GM21367 (cell line): Measurements from ENCODE around the gene STUM.

Experiments used
- ATAC-seq: cut with Tn5 transposase; IDR thresholded peaks from one replicate; pipeline ENCODE4 v1.9.1; 2021; ENCODE audit not compliant: unreplicated experiment

The STUM gene

DNA sequence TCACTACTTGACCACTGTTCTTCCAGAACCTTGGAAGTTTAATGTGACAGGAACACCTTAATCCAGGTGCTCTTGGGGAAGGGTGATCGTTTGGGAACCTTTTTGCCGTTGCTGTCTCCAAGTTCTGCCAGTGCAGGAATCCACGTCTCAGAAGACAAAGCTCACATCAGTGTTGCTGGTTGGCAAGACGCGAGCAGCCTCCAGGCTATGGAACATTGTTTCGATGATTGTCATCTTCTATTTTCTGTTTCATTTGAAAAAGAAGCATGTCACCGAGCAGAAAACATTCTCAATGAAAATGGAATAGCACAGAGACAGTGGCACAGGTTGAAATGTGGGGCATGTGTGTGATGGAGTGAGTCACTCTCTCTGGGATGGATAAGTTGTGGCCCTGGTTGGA, 11.7 kb downstream of the STUM start:
- no peak for ATAC-seq

DNA sequence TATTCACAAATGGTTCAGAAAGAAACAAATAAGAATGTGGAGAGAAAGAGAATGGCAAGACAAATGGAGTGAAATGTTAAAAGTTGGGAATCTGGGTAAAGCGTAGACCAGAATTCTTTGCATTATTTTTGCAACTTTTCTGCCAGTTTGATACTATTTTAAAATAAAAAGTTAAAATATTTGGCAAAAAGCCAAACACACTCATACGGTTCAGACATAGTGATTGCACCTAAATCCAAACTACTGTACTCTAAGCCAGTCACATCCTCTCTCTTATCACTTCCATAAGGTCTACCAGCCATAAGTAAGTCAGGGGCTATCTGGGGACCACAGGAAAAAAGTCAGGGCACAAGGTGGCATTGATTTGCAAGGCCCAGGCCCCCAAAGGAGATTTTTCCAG, 14.4 kb downstream of the STUM start:
- no peak for ATAC-seq

DNA sequence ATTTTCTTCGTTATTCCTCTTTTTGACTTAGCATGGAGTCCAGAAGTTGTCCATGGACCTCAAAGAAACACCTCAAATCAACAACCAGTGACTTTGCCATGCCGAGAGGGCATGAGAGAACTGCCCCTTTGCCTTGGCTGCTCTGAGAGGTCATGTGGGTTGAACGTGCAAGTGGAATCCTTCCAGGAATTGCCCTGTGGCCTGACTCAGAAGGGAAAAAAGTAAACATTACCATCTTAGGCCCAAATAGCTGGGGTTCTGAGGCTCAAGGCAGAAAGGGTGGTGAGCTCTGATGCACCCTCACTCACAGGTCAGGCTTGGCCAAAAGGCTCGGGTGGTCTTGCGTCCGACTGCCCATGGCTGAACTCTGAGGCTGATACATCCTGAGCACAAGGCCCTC, 15.1 kb downstream of the STUM start:
- ATAC-seq: no peak

DNA sequence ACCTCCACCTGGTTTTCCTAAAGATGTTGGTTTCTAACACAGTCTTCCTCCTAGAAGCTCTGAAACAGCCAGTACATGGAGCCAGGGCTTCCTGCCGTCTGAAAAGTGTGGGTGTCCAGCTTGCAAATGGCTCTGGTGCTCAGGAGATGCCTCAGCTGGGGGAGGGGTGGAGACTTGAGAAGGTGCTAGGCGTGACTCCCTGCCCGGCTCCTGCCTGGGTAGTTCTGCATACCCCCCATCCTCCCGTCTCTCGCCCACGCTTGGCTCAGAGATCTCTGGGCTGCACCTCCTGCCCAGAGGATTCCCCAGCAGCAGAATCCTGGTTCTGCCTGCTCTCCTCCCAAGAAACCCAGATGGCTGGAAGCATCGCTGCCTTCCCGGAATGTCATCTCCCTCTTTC, 16.9 kb downstream of the STUM start:
- ATAC-seq: no peak

DNA sequence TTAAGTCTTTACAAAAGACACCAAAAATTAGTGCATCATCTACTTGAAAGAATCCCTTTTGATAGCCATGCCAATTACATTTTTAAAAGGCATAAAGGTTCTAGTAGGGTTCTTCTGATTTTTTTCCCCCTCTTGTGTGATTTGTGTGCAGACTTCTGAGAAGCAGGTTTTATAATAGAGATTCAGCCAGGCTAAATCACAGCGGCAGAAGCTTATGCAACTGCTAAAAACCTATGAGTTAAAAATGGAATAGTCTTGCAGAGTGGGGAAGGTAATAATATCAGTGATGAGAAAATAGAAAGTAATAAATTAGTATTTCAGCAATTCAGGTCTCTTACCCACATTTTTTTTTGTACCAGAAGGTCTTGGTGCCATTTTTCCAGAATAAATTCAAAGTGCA, 17.7 kb downstream of the STUM start:
- ATAC-seq: no peak

DNA sequence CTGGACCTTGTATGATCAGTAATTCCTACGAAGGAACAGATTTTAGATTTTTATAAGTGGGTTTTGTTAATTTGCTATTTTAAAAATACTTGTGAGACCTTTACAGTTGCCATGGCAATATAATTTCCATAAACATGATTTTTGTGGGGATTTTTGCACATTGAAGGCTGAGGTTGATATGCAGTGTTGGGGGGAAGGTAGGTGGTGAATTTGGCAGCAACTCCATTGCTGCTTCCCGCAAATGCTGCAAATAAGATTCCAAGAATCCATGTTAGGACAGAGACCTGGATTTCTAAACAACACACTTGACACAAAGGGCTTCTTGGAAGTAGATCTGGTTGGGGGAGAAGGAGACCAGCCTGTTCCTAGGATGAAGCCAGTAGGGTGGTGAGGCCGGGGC, 18.2 kb downstream of the STUM start:
- no peak for ATAC-seq

DNA sequence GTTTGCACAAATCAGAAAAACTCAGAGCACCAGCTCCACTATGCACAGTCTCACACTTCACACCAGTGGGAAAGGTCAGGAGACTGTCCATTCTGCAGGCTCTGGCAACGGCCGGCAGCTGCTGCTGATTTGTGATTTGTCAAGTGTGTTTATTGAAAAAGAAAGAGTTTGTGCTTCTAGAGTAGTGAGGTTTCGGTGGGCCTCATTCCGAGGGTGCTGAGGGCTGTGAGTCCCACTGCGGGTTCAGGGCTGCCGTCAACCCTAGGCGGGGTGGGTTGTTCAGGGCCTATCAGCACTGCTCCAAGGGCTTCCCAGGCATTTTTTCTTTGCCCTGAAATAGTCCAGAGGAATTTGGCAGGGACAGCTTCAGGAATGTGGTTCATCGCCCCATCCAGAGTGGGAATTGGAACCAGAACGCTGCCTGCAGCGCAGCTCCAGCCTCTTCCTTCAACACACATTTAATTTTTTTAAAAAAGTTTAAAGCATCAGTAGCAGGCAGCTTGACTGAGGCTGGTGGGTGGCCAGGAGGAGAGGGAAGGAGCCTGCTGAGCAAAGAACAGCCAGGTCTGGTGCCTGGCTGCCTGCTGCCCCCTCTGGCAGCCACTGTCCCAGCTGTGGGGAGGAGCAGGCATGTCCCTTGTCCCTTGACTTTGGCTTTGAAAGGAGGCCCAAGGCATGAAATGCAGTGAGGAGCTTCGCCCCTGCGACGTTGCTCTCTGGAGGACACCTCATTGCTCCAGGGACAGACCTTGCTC, 19.7 kb downstream of the STUM start:
- ATAC-seq: no peak

DNA sequence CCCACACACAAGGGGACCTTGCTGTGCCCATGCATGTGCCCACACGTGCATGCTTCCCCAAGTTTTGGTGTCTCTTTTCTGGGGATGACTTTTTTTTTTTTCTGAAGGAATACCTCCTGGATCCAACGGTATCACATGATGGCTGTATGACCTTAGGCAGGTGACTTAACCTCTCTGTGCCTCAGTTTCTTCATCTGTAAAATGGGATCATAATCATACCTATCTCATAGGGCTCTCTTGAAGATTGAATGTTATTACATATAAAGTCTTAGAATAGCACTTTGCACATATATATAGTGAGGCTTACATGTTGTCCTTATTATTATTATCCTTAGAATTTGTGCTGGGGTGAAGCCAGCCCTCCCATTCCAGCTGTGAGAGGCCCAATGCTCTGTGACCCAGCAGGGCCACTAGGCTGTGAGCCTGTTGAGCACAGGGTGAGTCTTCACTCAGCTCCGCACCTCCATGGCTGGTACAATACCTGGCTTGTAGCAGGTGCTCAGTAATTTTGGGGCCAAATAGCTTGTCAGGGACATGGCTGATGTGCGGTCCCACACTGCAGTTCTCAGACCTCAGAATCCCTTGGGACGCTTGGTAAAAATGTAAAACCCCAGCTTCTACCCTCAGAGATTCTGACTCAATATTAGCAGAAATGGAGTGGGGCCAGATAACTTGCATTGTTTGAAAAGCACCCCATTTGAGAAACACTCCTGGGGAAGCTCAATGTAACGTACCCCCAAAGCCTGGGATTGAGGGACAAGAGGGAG, 20.6 kb downstream of the STUM start:
- ATAC-seq: no peak

DNA sequence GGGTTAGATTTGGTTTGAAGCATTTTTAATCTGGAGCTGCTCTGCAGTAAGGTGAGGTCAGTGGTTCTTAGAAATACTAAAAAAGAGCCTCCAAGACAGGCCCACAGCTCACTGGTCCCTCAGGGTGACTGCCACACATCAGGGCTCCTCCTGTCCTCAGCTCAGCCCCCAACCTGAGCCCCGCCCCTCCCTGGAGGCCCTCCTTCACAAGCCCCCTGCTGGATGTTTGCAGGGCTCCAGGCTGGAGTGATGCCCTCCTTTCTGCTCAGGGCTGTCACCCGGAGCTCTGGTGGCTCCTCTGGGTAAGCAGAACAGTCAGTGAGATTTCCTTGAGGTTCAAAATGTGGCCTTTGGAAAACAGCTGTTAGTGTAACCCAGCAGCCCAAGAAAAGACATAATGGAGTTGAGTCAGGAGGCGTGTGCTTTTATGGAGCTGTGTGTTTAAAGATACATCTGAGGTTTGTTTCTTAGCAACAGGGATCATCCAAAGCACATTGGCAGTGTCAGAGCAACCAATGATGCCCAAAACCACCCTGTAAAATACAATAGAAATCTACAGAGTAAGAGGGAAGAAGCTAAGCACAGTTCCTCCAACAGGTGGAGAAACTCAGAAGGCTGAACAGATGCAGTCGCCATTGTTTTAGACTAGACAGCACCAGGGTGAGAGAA, 21.4 kb downstream of the STUM start:
- peak; percentile 57 for ATAC-seq

DNA sequence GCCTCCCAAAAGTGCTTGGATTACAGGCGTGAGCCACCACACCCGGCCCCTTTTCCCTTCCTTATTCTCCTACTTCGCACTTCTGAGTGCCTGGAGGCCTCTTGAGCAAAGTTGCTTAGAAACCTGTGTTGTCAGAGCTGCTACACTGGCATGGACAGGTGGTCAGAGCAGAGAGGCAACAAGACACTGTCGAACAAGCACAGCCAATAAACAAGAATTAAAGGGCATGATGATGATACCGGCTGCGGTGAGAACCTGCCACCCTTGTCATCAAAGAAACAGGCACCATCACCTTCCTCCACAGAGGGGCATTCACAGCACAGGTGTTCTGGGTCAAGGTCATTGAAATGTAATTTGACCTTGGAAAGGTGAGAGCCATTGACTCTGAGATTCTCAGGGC, 23.3 kb downstream of the STUM start:
- ATAC-seq: no peak

DNA sequence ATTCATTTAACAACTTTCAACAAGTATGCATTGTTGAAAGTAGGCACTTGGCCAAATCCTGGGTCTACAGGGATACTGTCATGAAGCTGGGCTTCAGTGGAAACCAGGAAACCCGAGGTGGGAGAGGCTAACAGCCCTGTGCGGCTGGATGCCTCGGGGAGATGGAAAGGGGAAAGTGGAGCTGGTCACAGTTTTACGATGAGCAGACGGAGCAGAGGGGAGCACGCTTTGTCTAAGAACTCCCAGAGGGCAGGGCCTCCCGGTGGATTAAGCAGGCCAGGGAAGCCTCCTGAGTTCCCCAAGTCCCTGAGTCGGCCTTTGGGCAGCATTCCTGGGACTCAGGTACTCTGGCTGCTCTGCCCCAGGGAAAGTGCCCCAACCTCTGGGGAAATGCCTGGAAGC, 23.8 kb downstream of the STUM start:
- ATAC-seq: no peak

DNA sequence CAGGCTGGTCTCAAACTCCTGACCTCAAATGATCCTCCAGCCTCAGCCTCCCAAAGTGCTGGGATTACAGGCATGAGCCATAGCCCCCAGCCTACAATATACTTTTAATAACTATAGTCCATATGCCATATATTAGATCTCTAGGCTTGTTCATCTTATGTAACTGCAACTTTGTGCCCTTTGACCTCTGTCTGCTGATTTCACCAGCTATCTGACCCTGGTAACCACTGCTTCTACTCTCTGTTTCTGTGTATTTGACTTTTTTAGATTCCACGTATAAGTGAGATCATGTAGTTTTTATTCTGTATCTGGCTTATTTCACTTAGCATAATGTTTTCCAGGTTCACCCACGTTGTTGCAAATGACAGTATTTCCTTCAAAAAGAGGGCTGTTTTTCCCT, 25.5 kb downstream of the STUM start:
- ATAC-seq: no peak

DNA sequence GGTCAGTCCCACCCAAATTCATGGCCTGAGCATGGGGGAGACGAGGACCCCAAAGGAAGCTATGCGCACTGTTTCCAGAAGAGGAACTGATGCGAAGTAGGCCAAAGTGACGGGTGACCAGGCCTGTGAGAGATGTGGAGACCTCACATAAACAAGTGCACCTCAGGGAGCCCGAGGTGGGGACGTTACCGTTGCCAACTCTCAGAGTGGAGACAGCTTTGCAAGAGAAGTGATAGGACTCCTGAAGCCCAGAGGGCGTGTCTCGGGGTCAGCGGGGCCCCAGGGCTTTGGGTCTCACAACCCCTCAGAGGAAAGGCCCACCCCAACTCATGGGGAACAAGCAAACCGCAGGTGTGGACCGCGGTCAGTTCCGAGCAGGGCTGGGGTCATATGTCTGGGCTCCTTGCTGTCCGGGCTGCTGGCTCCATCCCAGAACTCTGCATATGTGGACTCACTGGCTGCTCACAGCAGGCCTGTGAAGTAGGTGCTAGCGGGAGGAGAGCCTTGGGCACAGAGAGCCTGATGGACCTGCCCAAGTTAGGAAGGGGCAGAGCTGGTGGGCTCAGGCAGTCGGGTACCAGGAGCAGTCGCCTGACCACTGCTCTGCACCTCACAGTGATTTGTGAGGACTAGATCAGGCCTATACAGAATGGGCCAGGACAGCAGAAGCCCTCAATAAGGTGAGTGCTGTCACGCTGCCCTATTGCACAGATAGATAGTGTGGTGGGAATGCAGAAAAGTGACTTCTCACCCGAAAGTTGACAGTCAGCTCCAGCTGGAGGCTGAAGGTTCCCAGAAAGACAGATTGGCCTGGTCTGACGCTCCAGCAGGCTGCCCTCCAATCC, 26.2 kb downstream of the STUM start:
- no peak for ATAC-seq

DNA sequence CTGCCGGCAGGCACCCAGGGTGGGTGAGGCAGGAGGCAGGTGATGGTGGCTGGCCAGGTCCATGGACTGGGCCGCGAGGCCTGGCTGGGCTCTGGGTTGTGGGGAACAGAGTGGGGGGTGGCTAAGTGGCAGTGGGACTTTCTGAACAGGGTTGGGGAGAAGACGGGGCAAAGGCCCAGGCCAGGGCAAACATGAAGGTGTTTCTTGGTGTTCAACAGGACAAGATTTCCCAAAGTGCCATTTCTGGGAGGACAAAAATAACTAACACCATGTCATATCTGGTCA, 26.8 kb downstream of the STUM start:
- ATAC-seq: no peak

DNA sequence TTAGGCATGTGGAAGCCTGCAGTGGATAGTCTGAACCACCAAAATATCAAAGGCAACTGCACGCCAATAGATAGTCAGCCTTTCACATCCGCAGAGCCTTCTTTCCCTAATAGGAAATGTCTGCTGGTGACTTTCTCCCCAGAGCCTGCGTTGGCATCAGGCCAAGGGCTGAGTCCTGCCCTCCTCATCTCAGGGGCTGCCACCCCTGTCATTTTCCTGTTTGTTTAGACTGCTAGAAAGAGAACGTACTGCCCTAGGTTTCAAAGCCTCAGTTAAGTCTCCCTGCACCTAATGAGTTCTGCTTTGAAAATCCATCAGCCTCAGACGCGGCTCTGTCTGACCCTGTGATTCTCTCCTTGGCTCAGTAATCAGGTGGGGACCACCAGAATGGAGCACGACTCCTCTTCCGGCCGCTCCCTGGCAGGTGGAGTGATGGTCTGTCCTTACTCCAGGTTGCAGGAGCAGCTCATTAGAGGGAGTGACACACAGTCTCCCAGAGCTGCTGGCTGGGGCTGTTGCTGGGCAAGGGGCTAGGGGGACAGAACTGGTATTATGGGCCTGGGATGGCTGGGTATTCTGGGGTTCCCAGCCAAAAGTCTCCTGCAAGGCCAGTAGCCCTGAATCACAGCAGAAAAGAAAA, 27.3 kb downstream of the STUM start:
- no peak for ATAC-seq

DNA sequence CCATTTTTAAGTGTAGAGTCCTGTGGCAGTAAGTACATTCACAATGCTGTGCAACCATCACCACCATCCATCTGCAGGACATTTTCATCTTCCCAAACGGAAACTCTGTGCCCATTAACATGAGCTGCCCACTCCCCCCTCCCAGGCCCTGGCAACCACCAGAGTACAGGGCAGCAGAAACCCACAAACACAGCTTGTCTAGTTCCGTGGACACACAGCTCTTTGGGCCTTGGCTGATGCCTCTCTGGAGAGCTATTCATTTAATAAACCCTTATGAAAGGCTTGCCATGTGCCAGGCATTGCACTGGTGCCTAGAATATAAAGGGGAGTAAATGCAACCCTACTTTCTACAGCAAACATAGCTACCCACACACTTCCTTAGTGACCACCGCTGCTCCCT, 28.0 kb downstream of the STUM start:
- no peak for ATAC-seq

DNA sequence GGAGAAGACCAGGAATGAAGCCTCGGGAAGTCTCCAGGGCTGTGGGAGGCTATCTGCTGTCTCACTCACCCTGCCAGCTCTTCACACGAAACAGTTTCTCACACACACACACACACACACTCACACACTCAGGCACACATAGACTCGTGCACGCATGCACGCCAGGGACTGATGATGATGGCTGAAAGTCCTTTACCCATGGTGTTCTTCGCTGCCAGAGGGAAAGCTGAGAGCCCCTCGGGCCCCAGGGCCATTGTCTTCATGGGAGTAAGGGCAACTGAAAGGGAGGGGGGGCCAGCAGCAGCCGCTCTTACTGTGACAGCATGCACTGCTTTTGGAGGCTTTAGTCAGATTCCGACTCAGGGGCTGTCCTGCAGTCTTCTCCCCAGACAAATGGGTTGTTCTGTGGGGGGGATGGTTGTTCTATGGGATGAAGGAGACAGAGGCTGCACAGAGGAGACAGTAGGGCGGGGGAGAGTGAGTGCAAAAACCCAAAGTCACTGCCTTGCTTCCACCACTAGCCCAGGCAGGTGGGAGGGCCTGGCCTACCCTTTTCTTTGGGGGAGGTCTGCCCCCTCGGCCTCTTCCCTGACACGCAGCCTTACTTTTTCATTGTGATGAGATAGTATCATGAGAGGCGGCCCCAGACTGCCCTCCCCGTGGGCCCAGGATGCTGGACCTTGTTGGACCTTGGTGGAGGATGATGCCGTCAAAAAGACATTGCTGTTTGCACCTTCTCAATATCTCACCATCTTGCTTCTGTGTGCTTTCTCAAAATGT, 29.0 kb downstream of the STUM start:
- ATAC-seq: no peak

DNA sequence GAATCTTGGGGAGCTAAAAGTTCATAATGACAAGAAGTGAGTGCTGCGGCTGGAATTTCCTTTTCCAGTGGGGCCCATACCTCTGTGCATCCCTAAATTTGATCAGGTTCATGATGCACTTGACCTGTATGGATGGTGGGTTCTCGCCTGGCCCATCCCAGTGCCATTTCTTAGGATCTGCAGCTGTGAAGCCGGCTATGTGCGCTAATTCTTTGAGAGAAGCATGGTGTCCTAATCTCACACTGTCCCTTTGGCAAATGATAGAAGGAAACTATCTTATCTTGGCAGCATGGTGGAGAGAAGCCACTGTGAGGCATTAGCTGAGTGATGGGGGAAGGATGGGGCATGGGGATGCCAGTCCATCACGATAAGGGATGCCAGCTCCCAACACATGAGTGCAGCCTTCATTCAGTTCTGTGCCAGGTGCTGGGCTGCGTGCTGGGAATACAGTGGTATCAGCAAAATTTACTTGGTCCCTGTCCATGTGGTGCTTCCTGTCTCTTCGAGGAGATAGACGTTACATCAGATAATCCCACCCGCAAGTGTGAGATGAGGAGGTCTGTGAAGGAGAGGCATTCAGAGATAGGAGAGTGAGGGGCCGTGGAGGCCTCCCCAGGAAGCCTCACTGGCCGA, 30.5 kb downstream of the STUM start:
- no peak for ATAC-seq

DNA sequence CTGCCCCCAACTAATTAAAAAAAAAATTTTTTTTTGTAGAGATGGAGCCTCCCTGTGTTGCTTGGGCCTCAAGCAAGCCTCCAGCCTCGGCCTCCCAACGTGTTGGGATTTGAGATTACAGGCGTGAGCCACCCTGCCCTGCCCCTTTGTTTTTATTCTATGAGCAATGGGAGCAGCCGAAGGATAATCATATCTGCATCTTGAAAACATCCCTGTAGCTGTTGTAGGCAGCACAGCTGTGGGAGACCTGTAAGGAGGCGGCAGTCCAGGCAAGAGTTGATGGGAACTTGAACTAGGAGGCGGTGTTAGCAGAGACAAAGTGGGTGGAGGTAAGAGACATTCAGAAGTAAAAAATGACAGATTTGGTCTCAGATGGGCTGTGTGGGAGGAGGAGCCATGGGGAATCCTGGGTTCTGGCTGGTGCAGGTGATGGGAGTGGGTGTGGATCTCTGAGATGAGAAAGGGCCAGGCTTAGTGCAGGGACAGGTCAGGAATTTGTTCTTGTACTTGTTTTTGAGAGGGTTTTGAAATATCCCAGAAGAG, 31.3 kb downstream of the STUM start:
- no peak for ATAC-seq
